Kidney tubule cell (primary cell): ENCODE data around the gene ARHGAP24.

Experiments
- DNase-seq: peaks from one replicate; pipeline ENCODE4 v3.0.0-alpha.2; 2018; ENCODE audit warnings: low spot score

The ARHGAP24 gene

GRCh38 chr4:85740431-85740861 is 265.5 kb downstream of the ARHGAP24 start:
- no peak for DNase-seq

- DNase-seq: no peak
Observed at GRCh38 chr4:85741381-85741780, 266.4 kb downstream of the ARHGAP24 start.

- DNase-seq: no peak
Observed at GRCh38 chr4:85741921-85742591, 267.1 kb downstream of the ARHGAP24 start.

GRCh38 chr4:85744950-85745349 is 270.0 kb downstream of the ARHGAP24 start:
- DNase-seq: no peak

- DNase-seq: no peak
Observed at GRCh38 chr4:85745939-85746338, 271.0 kb downstream of the ARHGAP24 start.

- DNase-seq: peak; percentile 73
Observed at GRCh38 chr4:85747882-85748491, 273.0 kb downstream of the ARHGAP24 start.

- no peak for DNase-seq
Observed at GRCh38 chr4:85748654-85749053, 273.7 kb downstream of the ARHGAP24 start.

- DNase-seq: no peak
Observed at GRCh38 chr4:85751866-85752265, 276.9 kb downstream of the ARHGAP24 start.

- no peak for DNase-seq
Observed at GRCh38 chr4:85755285-85755684, 280.3 kb downstream of the ARHGAP24 start.

GRCh38 chr4:85756938-85757337 is 282.0 kb downstream of the ARHGAP24 start:
- peak; percentile 57 for DNase-seq

- no peak for DNase-seq
Observed at GRCh38 chr4:85759388-85759787, 284.4 kb downstream of the ARHGAP24 start.

- no peak for DNase-seq
Observed at GRCh38 chr4:85760511-85760910, 285.6 kb downstream of the ARHGAP24 start.

GRCh38 chr4:85761803-85762528 is 287.0 kb downstream of the ARHGAP24 start:
- no peak for DNase-seq

GRCh38 chr4:85762529-85762871 is 287.6 kb downstream of the ARHGAP24 start:
- DNase-seq: peak; percentile 69

- peak; percentile 26 for DNase-seq
Observed at GRCh38 chr4:85763202-85763601, 288.3 kb downstream of the ARHGAP24 start.

GRCh38 chr4:85767649-85768048 is 292.7 kb downstream of the ARHGAP24 start:
- no peak for DNase-seq

GRCh38 chr4:85769009-85769408 is 294.1 kb downstream of the ARHGAP24 start:
- peak; percentile 32 for DNase-seq

- DNase-seq: no peak
Observed at GRCh38 chr4:85772470-85772869, 297.5 kb downstream of the ARHGAP24 start.

GRCh38 chr4:85773372-85773771 is 298.4 kb downstream of the ARHGAP24 start:
- DNase-seq: no peak

GRCh38 chr4:85774000-85774399 is 299.1 kb downstream of the ARHGAP24 start:
- DNase-seq: peak; percentile 70

GRCh38 chr4:85774489-85774888 is 299.5 kb downstream of the ARHGAP24 start:
- no peak for DNase-seq

GRCh38 chr4:85776096-85776495 is 301.1 kb downstream of the ARHGAP24 start:
- no peak for DNase-seq

GRCh38 chr4:85776579-85776978 is 301.6 kb downstream of the ARHGAP24 start:
- peak; percentile 89 for DNase-seq
